WTC11 (cell line): ENCODE measurements around the gene SLC22A15. TPM values are rescaled to one million over a fixed set of nuclear protein-coding genes. Genes with fewer than 3 reads are reported as not detected.

Experiments
- ATAC-seq: fragments of 200-7000 bp; cut with Tn5 transposase; 2 replicates; pipeline ENCODE4 v1.10.0; 2021; ENCODE audit warnings: mild to moderate bottlenecking, moderate library complexity
- CTCF ChIA-PET: fragments of 300-600 bp; sonication (Branson Sonifier 250); formaldehyde crosslinking; loops from one replicate; lab custom pipeline; 2021; ENCODE audit warnings: antibody characterized with exemption; lab: Charles Lee
- POLR2A ChIA-PET: fragments of 350-600 bp; sonication (Branson Sonifier 250); formaldehyde crosslinking; loops from one replicate; lab custom pipeline; 2021; ENCODE audit warnings: antibody characterized with exemption; lab: Charles Lee
- DNase-seq: peaks from one replicate; pipeline ENCODE4 v3.0.0; 2021; ENCODE audit warnings: low spot score
- H3K27ac Mint-ChIP-seq: 2 replicates; pipeline ENCODE4 v1.8.0; 2021; ENCODE audit warnings: mixed read lengths
- H3K27me3 Mint-ChIP-seq: 2 replicates; pipeline ENCODE4 v1.8.0; 2021; ENCODE audit warnings: low read depth, mild to moderate bottlenecking, moderate library complexity, mixed read lengths
- H3K36me3 Mint-ChIP-seq: 2 replicates; pipeline ENCODE4 v1.8.0; 2021; ENCODE audit warnings: mixed read lengths
- H3K4me1 Mint-ChIP-seq: 2 replicates; pipeline ENCODE4 v1.8.0; 2022; ENCODE audit warnings: mixed read lengths
- H3K4me3 Mint-ChIP-seq: 2 replicates; pipeline ENCODE4 v1.8.0; 2021; ENCODE audit warnings: mild to moderate bottlenecking, moderate library complexity, mixed read lengths
- H3K9me3 Mint-ChIP-seq: 2 replicates; pipeline ENCODE4 v1.8.0; 2021; ENCODE audit warnings: mixed read lengths
- AFF4 ChIP-seq: sonication (generic); formaldehyde crosslinking; IDR thresholded peaks from 2 replicates; pipeline ENCODE4 v1.8.1; 2023; ENCODE audit warnings: mild to moderate bottlenecking, missing genetic modification reagents, borderline replicate concordance
- ATF1 ChIP-seq: sonication (generic); formaldehyde crosslinking; IDR thresholded peaks from 2 replicates; pipeline ENCODE4 v1.8.1; 2023; ENCODE audit warnings: mild to moderate bottlenecking, moderate library complexity, missing genetic modification reagents
- ELF4 ChIP-seq: sonication (generic); formaldehyde crosslinking; IDR thresholded peaks from 2 replicates; pipeline ENCODE4 v1.8.1; 2022; ENCODE audit warnings: low read depth, mild to moderate bottlenecking, moderate library complexity, missing genetic modification reagents
- ETV6 ChIP-seq: sonication (generic); formaldehyde crosslinking; IDR thresholded peaks from 2 replicates; pipeline ENCODE4 v1.8.1; 2022; ENCODE audit warnings: mild to moderate bottlenecking, missing genetic modification reagents
- FOXP1 ChIP-seq: sonication (generic); formaldehyde crosslinking; IDR thresholded peaks from 2 replicates; pipeline ENCODE4 v1.8.0; 2022; ENCODE audit warnings: missing genetic modification reagents, mild to moderate bottlenecking, moderate library complexity, borderline replicate concordance
- TCF7 ChIP-seq: sonication (generic); formaldehyde crosslinking; IDR thresholded peaks from 2 replicates; pipeline ENCODE4 v1.8.0; 2022; ENCODE audit warnings: mild to moderate bottlenecking, low read depth, missing genetic modification reagents, moderate library complexity
- ZNF263 ChIP-seq: sonication (generic); formaldehyde crosslinking; IDR thresholded peaks from 2 replicates; pipeline ENCODE4 v1.8.1; 2022; ENCODE audit warnings: low read depth, mild to moderate bottlenecking, moderate library complexity, missing genetic modification reagents
- total RNA-seq: library from RNA; stranded (reverse); gene quantifications from 3 replicates; pipeline ENCODE4 v1.2.3, GENCODE V29; 2021
- TF ChIP-seq, protein P1 (sequence below): sonication (generic); formaldehyde crosslinking; conservative IDR thresholded peaks from 2 replicates; pipeline ENCODE4 v1.8.1; 2022; ENCODE audit warnings: mild to moderate bottlenecking, missing genetic modification reagents
- TF ChIP-seq, protein P2 (sequence below): sonication (generic); formaldehyde crosslinking; IDR thresholded peaks from 2 replicates; pipeline ENCODE4 v1.8.0; 2022; ENCODE audit warnings: missing genetic modification reagents
- TF ChIP-seq, protein P3 (sequence below): fragments of 250-450 bp; sonication (Bioruptor Pico); IDR thresholded peaks from 2 replicates; pipeline ENCODE4 v1.9.0; 2021; ENCODE audit warnings: mild to moderate bottlenecking, borderline replicate concordance

SLC22A15 gene
- total RNA-seq, 1 experiment from 2014 or later: 4.5 TPM

DNA sequence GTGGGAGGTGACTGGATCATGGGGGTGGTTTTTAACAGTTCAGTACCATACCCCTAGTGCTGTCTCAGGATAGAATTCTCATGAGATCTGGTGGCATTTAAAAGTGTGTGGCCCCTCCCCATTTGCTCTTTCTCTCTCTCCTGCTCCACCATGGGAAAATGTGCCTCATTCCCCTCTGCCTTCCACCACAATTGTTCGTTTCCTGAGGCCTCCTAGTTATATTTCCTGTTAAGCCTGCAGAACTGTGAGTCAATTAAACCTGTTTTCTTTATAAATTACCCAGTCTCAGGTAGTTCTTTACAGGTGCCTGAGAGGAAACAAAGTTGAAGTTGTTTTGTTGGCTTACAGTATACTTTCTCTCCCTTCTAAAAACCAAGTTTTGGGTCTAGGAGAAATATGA is 23.1 kb upstream of the SLC22A15 start (continued):
- TF ChIP-seq AFF4 (no peak), ETV6 (no peak), FOXP1 (CRISPR knock-in tag) (no peak)
- TF ChIP-seq, protein P1, sequence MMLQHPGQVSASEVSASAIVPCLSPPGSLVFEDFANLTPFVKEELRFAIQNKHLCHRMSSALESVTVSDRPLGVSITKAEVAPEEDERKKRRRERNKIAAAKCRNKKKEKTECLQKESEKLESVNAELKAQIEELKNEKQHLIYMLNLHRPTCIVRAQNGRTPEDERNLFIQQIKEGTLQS: no peak

DNA sequence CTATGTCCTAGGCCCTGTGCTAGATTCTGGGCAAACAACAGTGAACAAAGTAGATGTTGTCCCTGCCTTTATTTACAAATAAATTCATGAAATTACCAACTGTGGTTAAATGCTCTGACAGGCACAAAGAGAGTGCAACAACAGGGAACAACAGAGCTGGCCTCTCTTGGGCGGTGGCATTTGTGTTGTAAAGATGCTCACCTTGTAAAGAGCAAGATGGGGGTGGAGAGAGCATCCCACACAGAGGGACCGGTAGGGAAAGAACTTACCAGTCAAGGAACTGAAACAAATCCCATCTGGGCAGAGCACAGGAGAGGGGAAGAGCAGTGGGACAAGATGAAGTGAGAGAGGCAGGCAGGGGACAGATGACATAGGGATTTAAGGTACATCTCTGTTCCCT is 21.6 kb upstream of the SLC22A15 start:
- Mint-ChIP-seq H3K36me3 (no peaks in the 10 kb centered on the region), H3K9me3 (no peaks in the 10 kb centered on the region), H3K4me1 (peaks cover 45% of the 10 kb centered on the region), H3K4me3 (no peak overlapping the region), H3K27ac (no peak overlapping the region), H3K27me3 (no peaks in the 10 kb centered on the region; the same call in 1 of the 2 replicates)
- ATAC-seq (peak; percentile 51), DNase-seq (no peak)
- ChIA-PET POLR2A (no interaction called here), CTCF (no interaction called here)
- TF ChIP-seq, protein P2, sequence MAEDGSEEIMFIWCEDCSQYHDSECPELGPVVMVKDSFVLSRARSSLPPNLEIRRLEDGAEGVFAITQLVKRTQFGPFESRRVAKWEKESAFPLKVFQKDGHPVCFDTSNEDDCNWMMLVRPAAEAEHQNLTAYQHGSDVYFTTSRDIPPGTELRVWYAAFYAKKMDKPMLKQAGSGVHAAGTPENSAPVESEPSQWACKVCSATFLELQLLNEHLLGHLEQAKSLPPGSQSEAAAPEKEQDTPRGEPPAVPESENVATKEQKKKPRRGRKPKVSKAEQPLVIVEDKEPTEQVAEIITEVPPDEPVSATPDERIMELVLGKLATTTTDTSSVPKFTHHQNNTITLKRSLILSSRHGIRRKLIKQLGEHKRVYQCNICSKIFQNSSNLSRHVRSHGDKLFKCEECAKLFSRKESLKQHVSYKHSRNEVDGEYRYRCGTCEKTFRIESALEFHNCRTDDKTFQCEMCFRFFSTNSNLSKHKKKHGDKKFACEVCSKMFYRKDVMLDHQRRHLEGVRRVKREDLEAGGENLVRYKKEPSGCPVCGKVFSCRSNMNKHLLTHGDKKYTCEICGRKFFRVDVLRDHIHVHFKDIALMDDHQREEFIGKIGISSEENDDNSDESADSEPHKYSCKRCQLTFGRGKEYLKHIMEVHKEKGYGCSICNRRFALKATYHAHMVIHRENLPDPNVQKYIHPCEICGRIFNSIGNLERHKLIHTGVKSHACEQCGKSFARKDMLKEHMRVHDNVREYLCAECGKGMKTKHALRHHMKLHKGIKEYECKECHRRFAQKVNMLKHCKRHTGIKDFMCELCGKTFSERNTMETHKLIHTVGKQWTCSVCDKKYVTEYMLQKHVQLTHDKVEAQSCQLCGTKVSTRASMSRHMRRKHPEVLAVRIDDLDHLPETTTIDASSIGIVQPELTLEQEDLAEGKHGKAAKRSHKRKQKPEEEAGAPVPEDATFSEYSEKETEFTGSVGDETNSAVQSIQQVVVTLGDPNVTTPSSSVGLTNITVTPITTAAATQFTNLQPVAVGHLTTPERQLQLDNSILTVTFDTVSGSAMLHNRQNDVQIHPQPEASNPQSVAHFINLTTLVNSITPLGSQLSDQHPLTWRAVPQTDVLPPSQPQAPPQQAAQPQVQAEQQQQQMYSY (CRISPR knock-in tag): no peak
- TF ChIP-seq ZNF263: no peak

- ATAC-seq: no peak
- no peak for DNase-seq
- H3K9me3 Mint-ChIP-seq: no peaks in the 10 kb centered on the region
- no peaks in the 10 kb centered on the region for H3K36me3 Mint-ChIP-seq
- peaks cover 50% of the 10 kb centered on the region for H3K4me1 Mint-ChIP-seq
- ChIA-PET CTCF (no interaction called here), POLR2A (no interaction called here)
- TF ChIP-seq, protein P3, sequence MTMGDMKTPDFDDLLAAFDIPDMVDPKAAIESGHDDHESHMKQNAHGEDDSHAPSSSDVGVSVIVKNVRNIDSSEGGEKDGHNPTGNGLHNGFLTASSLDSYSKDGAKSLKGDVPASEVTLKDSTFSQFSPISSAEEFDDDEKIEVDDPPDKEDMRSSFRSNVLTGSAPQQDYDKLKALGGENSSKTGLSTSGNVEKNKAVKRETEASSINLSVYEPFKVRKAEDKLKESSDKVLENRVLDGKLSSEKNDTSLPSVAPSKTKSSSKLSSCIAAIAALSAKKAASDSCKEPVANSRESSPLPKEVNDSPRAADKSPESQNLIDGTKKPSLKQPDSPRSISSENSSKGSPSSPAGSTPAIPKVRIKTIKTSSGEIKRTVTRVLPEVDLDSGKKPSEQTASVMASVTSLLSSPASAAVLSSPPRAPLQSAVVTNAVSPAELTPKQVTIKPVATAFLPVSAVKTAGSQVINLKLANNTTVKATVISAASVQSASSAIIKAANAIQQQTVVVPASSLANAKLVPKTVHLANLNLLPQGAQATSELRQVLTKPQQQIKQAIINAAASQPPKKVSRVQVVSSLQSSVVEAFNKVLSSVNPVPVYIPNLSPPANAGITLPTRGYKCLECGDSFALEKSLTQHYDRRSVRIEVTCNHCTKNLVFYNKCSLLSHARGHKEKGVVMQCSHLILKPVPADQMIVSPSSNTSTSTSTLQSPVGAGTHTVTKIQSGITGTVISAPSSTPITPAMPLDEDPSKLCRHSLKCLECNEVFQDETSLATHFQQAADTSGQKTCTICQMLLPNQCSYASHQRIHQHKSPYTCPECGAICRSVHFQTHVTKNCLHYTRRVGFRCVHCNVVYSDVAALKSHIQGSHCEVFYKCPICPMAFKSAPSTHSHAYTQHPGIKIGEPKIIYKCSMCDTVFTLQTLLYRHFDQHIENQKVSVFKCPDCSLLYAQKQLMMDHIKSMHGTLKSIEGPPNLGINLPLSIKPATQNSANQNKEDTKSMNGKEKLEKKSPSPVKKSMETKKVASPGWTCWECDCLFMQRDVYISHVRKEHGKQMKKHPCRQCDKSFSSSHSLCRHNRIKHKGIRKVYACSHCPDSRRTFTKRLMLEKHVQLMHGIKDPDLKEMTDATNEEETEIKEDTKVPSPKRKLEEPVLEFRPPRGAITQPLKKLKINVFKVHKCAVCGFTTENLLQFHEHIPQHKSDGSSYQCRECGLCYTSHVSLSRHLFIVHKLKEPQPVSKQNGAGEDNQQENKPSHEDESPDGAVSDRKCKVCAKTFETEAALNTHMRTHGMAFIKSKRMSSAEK: no peak
- no peak for TF ChIP-seq ELF4 (CRISPR knock-in tag)
- TF ChIP-seq ATF1: no peak
- TF ChIP-seq TCF7: no peak
- no peaks in the 10 kb centered on the region; the same call in 1 of the 2 replicates for H3K27me3 Mint-ChIP-seq
- no peak overlapping the region for H3K27ac Mint-ChIP-seq
- no peak overlapping the region for H3K4me3 Mint-ChIP-seq
Observed at GRCh38 chr1:115955228-115955627, 21.1 kb upstream of the SLC22A15 start.
